GM12874 (cell line): ENCODE data around the gene GULP1.

Source experiments
- TF ChIP-seq, protein P1 (sequence below): IDR thresholded peaks from 2 replicates; pipeline ENCODE4 v1.5.1; 2011; ENCODE audit warnings: low read depth, mild to moderate bottlenecking, control low read depth, low read length, moderate library complexity; ENCODE audit not compliant: insufficient read depth

Gene GULP1

DNA sequence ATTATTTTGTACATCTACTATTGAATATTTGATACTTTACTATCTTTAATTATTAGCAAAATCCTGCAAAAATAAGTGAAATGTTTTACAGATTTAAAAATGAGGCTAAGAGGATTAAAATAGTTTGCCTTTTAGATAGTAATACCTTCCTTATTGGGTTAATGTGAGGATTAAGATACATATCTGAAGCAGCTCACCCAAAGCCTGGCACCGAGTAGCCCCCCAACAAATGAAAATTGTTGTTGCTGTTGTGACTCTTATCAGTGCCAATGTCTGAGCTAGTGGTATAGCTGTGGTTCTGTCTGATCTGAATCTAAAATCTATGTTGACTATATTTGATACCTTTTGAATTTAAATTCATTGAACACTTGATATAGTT is 34.6 kb downstream of the GULP1 start:
- TF ChIP-seq, protein P1, sequence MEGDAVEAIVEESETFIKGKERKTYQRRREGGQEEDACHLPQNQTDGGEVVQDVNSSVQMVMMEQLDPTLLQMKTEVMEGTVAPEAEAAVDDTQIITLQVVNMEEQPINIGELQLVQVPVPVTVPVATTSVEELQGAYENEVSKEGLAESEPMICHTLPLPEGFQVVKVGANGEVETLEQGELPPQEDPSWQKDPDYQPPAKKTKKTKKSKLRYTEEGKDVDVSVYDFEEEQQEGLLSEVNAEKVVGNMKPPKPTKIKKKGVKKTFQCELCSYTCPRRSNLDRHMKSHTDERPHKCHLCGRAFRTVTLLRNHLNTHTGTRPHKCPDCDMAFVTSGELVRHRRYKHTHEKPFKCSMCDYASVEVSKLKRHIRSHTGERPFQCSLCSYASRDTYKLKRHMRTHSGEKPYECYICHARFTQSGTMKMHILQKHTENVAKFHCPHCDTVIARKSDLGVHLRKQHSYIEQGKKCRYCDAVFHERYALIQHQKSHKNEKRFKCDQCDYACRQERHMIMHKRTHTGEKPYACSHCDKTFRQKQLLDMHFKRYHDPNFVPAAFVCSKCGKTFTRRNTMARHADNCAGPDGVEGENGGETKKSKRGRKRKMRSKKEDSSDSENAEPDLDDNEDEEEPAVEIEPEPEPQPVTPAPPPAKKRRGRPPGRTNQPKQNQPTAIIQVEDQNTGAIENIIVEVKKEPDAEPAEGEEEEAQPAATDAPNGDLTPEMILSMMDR = no peak

DNA sequence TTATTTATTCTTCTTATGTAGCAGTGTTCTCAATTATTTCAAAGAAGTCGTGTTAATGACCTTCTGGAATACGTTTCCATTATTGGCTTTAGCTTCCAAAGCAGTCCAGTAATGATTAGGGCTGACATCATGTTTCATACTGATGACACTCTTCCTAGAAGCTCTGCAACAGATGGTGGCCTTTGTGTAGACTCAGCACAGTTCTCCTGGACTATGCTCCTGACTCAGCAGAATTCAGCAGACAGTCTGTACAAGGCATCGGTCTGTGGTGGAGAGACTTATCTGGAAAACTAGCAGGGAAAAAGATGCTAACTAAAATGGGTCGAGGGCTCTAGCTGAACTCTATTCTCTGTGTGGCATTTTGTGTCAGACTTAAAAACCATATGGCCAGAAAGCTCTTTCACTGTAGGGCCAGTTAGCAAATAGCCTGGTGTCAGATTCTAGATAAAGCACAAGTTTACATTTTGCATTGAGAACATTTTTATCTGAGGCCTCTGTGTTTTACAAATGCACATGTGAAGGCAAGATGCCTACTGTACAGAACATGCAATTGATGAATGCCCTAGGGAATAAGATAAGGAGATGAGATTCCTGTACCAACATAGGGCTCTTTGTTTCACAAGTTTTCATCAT is 35.1 kb downstream of the GULP1 start:
- TF ChIP-seq, protein P1 = no peak

DNA sequence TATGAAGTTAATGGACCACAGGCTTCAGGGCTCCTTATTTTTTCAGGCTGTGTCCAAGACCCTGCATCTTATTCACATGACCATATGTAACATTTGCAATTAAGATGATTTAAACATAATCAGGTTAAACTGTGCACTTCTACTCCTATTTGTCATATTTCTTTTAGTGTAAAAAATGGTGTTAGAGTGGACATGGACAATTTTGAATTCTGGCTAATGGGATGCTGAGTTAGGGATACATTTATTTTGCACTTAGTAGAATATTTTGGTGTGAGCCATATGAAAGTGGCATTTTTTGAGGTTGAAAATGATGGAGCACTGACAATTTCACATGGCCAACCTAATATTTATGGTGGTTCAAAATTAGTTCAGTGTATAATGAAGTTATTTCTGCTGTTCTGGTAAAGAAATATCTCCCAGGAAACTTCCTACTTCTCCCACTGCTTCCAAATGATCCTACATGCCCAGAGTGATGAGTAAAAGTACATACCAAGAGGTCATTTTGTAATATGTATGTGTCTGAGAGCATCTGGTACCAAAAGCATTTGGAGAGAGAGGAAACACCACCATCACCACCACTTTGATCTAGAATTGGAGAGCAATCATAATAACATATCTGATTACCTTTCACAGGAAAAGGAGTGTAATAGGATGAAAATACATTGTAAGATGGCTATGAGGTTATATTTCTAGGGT is 36.0 kb downstream of the GULP1 start:
- TF ChIP-seq, protein P1 = no peak

DNA sequence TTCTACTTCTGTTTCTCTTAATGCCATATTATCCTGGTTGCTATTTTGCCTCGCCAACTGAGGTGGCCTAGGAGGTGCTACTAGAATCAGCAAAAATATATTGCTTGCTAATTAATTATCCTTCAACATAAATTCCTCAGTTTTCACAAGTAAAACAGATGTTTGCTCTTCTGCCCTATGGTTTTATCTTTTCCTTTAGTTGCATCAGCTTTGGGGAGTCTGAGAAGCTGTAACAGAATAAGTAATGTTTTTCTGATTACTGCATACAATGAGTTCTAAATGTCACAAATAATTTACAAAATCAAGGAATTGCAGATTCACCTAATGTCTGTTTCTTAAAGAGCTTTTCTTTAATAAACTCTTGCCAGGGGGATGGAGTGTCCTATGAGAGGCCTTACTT is 36.7 kb downstream of the GULP1 start:
- TF ChIP-seq, protein P1 = no peak

DNA sequence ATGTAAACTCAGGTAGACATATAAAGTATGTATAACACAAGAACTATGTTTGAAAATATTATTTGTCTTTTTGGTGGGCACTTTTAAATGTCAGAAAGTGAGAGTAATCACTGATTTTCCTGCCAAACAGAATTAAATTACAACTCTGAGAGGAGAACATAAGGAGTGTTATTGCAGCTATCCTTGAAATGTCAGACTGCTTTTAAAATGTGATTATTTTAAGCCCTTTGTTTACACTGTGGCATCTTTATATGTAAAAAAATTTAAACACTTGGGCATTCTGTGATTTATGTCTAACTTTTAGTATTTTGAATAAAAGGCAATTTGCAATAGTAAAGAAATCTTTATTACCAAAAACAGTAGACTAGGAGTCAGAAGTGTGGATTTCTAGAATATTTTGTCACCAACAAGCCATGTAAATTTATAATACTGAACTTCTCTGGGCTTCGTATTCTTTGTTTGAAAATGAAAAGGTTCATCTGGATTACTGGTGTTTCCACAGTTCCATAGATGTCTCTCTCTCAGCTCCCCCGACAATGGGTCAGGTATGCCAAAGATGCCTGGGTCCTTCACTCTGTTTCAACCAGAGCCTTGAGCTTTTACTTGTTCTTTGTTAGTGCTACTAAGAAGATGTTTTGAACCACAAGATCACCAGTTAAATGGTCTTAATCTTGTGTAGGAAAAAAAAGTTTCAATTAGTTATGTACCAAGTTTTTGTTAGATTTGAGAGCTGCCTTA is 38.8 kb downstream of the GULP1 start:
- TF ChIP-seq, protein P1 = no peak

DNA sequence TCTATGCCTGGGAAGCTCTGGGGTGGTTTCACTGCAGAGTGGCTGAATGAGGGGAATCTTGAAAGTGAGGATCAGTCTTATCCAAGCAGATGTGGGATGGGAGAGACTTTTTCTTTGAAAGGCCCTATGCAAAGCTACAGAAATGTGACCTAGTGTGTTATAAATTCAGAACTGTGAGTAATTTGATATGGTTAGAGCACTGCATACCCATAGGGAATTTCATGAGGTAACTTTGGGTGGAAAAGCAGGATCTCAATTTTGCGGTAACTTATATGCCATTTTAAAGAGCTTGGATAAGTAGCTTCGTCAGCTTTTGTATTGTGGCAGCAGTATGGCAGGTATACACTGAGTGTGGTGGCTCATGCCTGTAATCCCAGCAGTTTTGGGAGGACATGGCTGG is 40.9 kb downstream of the GULP1 start:
- TF ChIP-seq, protein P1 = no peak

DNA sequence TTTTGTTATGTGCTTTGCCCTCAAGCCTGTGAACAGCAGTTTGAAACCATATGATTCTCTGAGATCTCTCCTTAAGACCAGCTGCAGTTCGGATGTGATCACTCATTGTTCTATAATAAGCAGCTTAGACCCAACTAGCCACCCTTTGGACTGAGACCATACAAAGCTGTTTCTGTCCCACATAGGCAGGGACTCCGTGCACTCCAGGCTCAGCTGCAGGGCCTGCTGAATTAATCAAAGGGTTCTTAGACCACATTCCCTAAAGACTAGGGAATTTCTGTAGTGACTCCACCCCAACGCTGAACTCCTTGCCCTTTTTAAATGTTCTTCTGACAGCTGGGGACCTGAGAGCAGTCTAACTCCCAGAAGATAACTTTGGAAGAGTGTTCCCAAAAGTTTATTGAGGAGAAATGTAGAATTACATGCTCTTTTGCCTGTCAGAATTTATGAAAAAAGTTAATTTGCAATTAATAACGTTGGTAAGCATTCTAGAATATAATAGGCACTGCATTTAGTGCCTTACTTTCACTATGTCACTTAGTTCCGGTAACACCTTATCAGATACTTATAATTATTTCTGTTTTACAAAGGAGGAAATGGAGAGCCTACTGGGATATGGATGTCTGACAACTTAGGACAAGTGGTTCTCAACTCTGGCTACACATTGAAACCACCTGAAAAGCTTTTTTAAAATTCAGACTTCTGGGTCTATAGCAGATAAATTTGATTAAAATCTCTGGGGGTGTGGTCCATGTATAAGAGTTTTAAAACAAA is 42.3 kb downstream of the GULP1 start:
- TF ChIP-seq, protein P1 = no peak
